GM19395 (cell line): ENCODE data around the gene TRIML1.
"Not testable (repeated sequence)": the region's sequence is repeated elsewhere in the genome, so short reads cannot be mapped to it uniquely, and the experiment has no call there.

ENCODE experiments used
- ATAC-seq: cut with Tn5 transposase; IDR thresholded peaks from one replicate; pipeline ENCODE4 v1.9.1; 2021; ENCODE audit warnings: mild to moderate bottlenecking, moderate library complexity; ENCODE audit not compliant: unreplicated experiment

The TRIML1 gene

GRCh38 chr4:188147776-188148175 is 8.5 kb downstream of the TRIML1 start:
- no peak for ATAC-seq

GRCh38 chr4:188154668-188155405 is 15.6 kb downstream of the TRIML1 start:
- no peak for ATAC-seq

GRCh38 chr4:188158336-188158735 is 19.1 kb downstream of the TRIML1 start:
- no peak for ATAC-seq

- not testable (repeated sequence) for ATAC-seq
Measured at GRCh38 chr4:188159513-188160226, 20.4 kb downstream of the TRIML1 start.

GRCh38 chr4:188160406-188160805 is 21.2 kb downstream of the TRIML1 start:
- no peak for ATAC-seq

GRCh38 chr4:188161167-188161566 is 21.9 kb downstream of the TRIML1 start:
- ATAC-seq, result no peak

- ATAC-seq, result no peak
Measured at GRCh38 chr4:188162698-188163097, 23.5 kb downstream of the TRIML1 start.

GRCh38 chr4:188168726-188169373 is 29.6 kb downstream of the TRIML1 start:
- no peak for ATAC-seq

- no peak for ATAC-seq
Measured at GRCh38 chr4:188171551-188171950, 32.3 kb downstream of the TRIML1 start.

- ATAC-seq, result no peak
Measured at GRCh38 chr4:188175288-188175687, 36.0 kb downstream of the TRIML1 start.

- ATAC-seq, result no peak
Measured at GRCh38 chr4:188177997-188178675, 38.9 kb downstream of the TRIML1 start.

GRCh38 chr4:188178806-188179205 is 39.6 kb downstream of the TRIML1 start:
- ATAC-seq, result no peak

- no peak for ATAC-seq
Measured at GRCh38 chr4:188187106-188187505, 47.9 kb downstream of the TRIML1 start.

GRCh38 chr4:188190461-188190860 is 51.2 kb downstream of the TRIML1 start:
- ATAC-seq, result no peak

GRCh38 chr4:188194421-188194820 is 55.2 kb downstream of the TRIML1 start:
- no peak for ATAC-seq

GRCh38 chr4:188195389-188195985 is 56.2 kb downstream of the TRIML1 start:
- ATAC-seq, result no peak

GRCh38 chr4:188196134-188196735 is 57.0 kb downstream of the TRIML1 start:
- ATAC-seq, result no peak
